Measurements from ENCODE around the gene NANOS2.
A peak's percentile ranks its signal among the peaks of the same experiment; 100 is the strongest.

The NANOS2 gene

DNA sequence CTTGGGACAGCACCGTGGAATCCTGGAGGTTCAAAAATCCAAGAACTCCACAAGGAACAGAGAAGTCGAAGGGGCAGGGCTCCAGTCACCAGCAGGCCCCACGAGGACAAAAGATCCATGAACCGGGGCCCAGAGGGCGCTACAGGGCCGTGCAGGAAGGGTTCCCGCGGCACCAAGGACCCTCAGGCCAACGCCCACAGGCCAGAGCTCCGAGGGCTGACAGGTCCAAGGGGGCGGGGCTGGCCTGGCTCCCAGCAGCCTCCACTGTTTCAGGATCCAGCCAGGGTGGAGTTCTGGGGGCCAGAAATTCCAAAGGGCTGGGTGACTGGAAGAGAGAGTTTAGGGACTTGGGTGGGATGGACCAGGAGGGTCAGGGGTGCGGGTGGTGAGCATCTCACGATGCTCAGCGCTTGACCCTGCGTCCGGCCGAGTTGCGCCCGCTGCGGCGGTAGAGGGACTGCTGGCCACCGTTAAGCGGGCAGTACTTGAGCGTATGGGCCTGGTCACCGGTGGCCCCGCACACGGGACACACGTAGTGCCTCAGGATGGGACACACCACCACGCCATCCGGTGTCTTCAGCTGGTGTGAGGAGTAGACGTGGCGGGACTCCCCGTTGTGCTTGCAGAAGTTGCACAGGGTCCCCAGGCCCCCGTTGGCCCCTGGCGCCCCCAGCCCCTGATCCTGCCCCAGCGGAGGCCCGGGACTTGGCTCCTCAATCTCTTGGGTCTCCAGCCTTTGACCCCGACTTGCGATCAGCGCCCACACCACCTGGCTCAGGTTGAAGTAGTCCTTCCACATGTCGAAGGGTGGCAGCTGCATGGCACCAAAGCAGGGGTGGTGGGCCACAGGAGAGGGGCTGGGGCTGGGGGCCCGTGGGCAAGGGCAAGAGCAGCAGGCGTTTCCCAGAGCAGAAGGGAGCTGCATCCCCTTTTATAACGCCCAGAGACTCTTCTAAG, at the start of gene NANOS2:
TSS of gene NANOS2 (minus strand) at position 905 of the 957 bp plus-strand sequence. CDS start at position 820, 85 bp downstream.
- DNase-seq, result no peak

- DNase-seq, result no peak
These were observed 47.4 kb upstream of the NANOS2 start for GRCh38 chr19:45962021-45962420.

- peak; percentile 10 for DNase-seq
These were observed 46.1 kb upstream of the NANOS2 start for GRCh38 chr19:45960595-45961235.

DNA sequence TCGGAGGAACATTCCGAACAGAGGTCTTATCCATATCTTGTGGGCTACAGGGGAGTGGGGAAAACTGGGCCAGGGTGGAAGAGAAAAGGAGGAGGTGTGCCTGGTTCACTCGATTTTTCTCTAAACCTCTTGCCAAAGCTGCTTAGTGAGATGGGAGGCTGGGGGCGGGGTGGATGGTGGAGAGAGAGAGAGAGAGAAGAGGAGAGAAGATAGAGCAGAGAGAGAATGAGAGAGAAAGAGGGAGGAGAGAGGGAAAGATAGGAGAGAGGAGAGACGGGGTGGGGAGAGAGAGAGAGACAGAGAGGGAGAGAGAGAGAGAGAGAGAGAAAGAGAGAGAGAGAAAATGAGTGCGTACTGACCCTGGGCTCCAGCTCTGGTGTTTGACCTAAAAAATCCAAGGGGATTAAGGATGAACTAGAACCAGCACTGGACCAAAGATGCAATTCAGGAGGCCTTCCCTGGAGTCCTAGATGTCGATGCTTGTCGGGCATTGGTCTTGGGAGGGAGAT, 45.0 kb upstream of the NANOS2 start:
- no peak for DNase-seq

- DNase-seq, result no peak
These were observed 44.4 kb upstream of the NANOS2 start for GRCh38 chr19:45958769-45959516.

- DNase-seq, result no peak
These were observed 43.7 kb upstream of the NANOS2 start for GRCh38 chr19:45958320-45958719.

- DNase-seq, result no peak
These were observed 41.5 kb upstream of the NANOS2 start for GRCh38 chr19:45955905-45956608.

- peak; percentile 54 for DNase-seq
These were observed 39.6 kb upstream of the NANOS2 start for GRCh38 chr19:45954156-45954555.

GRCh38 chr19:45953676-45954075, 39.1 kb upstream of the NANOS2 start:
- no peak for DNase-seq

DNA sequence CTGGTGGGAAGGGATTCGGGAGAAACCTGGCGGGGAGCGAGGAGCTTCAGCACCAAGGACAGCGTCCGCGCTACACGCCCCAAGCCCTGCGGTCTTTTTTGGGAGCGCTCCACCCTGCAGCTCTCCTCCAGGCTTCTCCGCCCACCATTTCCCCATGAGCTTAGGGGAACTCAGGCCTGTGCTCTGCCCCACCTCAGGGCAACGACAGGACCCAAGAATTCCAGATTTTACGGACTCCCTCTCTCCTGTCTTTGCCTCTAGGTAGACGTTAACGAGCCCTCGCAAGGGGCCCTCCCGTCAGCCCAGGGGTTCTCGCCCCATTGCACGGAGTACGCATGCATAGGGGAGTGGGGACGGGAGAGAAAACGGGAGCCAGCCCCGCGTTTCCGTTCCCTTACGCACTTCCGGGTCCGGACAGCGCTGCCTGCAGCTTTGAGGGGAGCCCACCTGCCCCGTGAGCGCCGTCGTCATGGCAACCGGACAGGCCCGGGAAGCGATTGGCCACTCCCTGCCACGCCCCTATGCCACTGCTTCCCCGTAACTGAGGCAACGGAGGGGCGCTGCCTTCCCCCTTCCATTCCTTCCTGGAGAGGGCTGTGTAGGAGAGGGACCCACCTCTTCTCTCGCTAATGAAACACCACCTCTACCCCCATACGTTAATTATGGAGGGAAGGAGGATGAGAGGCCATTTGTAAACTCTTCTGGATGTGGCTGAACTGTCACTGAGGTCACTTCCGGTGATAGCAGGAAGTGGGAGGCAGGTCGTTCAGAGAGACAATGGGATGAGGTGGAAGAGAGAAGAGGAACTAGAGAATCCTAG, 38.3 kb upstream of the NANOS2 start:
- DNase-seq, result no peak

GRCh38 chr19:45952341-45952685, 37.7 kb upstream of the NANOS2 start:
- DNase-seq, result no peak

DNA sequence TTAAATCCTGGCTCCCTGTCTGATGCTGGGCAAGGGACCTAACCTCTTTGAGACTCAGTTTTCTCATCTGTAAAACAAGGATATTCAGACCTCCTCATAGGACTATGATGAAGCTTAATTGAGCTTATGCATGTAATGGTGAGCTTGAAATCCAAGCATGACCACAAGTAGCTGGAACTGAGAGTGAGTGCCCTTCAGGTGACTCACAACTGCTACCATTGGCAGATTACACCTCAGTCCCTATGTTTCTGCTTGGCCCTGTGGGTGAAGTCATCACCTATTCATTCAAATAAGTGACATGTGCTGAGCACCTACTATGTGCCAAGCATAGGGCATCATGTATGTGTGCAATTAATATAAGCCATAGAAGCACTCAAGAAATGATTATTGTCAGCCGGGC, 33.3 kb upstream of the NANOS2 start:
- DNase-seq, result no peak

- no peak for DNase-seq
These were observed 25.9 kb upstream of the NANOS2 start for GRCh38 chr19:45940515-45940805.

DNA sequence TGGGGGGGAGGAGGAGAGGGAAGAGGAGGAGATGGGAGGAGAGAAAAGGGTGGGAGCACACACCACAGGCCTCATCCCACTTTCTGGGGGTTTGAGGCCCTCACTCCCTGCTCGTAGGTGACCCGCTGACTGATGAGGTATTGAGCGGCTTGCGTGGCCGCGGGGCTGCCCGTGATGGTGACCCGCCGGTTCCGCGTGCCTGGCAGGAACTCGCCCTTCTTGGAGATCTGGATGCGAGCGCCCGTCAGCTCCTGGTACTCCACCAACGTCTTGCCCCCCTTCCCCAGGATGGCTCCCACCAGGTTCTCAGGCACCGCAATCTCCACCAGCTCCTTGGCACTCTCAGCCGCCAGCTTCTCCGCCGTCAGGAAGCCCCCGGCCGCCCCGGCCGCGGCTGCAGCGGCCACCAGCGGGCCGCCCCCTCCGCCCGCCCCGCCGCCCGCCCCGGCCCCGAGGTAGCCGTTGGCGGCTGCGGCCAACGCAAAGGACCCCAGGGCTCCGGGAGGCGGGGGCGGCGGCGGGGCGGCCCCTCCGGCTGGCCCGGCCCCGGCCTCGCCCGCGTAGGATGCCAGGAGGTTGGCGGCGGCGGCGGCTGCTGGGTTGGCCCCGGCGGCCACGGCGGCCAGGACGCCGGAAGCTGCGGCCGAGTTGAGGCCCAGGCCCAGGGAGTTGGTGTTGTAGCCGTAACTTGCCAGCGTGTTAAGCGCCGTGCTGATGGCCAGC, 25.4 kb upstream of the NANOS2 start:
- no peak for DNase-seq

DNA sequence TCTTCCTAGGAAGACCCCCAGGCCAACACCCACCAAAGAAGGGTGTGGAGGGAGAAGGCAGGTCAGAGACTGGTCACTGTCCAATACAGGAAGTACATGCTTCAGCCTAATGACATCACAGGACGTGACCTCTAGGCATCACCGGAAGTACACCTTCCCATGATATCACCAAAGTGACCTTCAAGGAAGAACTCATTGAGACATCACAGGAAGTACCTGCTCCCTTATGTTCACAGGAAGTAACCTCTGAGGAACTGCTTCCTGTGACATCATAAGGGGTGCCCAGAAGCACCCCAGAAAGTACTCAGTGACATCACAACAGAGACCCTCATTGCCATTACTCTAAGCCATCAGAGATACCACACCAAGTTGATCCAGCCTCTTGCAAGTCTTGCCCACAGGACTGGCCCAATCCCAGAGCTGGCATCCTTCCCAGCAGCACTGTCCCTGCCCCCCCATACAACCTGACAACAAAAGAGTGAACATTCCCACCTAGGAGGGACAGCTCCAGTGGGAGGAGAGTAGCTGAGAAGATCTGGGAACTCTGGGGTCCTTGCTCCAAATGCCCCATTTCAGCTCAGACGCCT, 24.2 kb upstream of the NANOS2 start:
- no peak for DNase-seq

DNA sequence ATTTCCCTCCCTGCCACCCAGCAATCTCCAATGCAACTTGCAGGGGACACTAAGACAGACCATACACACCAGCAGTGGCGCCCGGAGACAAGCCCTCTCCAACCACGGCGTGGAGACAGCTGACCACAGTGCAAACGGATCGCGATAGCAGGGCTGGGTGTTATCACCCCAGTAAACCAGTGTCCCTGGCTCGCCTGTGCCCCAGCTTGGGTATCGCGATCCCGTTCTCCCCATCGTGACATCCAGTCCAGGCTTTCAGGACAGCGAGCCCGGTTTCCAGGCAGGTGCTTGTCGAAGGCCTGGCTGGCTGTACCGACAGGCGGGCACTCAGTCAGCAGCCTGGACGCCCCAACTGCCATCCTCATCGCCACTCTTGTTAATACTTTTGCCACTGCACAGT, 20.7 kb upstream of the NANOS2 start:
- peak; percentile 38 for DNase-seq

DNA sequence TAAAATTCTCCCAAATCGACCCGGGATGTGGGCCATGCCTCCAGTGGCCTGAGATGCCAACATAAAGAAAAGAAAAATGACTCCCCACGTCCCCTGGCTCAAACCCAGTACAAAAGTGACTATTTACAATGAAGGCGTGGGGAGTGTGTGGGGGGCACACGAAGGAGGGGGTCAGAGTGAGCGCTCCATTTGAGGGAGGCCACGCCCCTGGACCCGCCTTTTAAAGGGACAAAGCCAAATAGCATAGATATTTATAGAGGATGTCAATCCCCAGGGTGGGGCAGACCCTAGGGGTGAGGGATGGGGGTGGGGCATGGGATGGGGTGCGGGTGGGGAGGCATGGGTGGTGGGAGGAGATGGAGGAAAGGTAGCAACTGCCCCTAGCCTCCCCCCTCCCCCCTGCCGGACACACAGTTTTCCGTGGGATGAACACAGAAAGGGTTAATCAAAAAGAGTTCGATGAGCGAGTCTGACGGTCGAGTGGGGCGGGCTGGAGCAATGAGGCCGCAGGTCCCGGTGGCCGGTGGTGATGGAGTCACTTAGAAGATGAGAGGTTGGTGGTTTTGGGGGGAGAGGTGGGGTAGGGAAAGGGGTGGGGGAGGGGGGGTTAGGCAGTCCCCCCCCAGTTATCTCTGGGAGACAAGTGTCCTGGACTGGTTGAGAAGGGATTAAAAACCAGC, 20.1 kb upstream of the NANOS2 start:
- no peak for DNase-seq

DNA sequence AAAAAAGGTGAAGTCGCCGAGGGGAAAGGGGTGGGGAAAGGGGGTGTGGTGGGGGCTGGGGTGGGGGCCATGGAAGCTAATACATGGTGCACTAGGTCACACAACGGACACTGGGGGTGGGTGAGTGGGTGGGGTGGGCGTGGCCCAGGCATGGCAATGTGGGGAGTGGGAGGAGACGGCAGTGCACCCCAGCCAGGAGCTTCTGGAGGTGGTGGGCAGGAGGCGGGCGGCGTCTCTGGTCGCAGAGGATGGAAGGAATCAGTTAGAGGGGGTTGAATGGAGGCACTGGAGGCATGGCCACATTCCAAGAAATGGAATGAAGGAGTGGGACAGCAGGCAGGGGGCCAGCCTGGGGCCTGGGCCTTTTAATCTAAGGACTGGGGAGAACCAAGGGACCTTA, 19.2 kb upstream of the NANOS2 start:
- DNase-seq, result no peak

DNA sequence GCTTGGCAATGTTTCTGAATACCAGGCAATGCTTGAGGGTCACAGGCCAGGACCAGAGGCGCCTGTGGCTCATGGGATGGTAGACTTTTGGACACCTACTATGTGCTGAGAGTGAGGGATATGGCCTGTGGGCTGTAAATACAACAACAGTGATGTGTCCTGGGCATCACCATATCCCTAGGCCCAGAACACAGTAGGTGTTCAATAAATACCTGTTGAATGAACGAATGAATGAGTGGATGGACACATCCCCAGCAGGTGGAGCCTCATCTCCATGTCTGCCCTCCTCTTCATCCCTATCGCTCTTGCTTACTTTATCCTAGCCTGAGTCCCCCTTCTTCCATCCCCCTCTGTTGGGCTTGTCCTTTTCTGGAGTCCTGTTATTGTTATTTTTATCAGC, 16.5 kb upstream of the NANOS2 start:
- DNase-seq, result no peak

- DNase-seq, result no peak
These were observed 14.7 kb upstream of the NANOS2 start for GRCh38 chr19:45929247-45929646.

Measured in NCI-H1105 treated with DMSO at 0.1 percent for 48 hours (cell line).